CD4-positive, alpha-beta memory T cell (primary cell): Measurements from ENCODE around the gene SIT1. TPM values are rescaled to one million over a fixed set of nuclear protein-coding genes. Genes with fewer than 3 reads are reported as not detected.
A peak's percentile ranks its signal among the peaks of the same experiment; 100 is the strongest.

Experiments used
- CTCF ChIA-PET: fragments of 350-600 bp; sonication (Branson Sonifier 250); formaldehyde crosslinking; loops from one replicate; lab custom pipeline; 2021; ENCODE audit warnings: inconsistent platforms; ENCODE audit not compliant: partially characterized antibody; lab: Charles Lee
- POLR2A ChIA-PET: fragments of 350-600 bp; sonication (Branson Sonifier 250); formaldehyde crosslinking; loops from one replicate; lab custom pipeline; 2021; ENCODE audit not compliant: partially characterized antibody; lab: Charles Lee
- DNase-seq, 5 donors: peaks; one replicate each; pipeline versions ENCODE4 v3.0.0 to v3.0.0-alpha.2; 2020 to 2022; ENCODE audit warnings: mixed read lengths in 1 of 5
- H3K27ac ChIP-seq: one replicate; pipeline ENCODE4 v1.7.0; 2013; ENCODE audit warnings: low read depth, low read length
- H3K27me3 ChIP-seq: 2 replicates; pipeline ENCODE4 v1.7.0; 2013; ENCODE audit warnings: mild to moderate bottlenecking, low read length, moderate library complexity; ENCODE audit not compliant: insufficient read depth
- H3K36me3 ChIP-seq: 2 replicates; pipeline ENCODE4 v1.7.0; 2013; ENCODE audit warnings: mild to moderate bottlenecking, low read length, moderate library complexity; ENCODE audit not compliant: insufficient read depth
- H3K4me1 ChIP-seq: 2 replicates; pipeline ENCODE4 v1.7.0; 2013; ENCODE audit warnings: mild to moderate bottlenecking, low read length, moderate library complexity; ENCODE audit not compliant: insufficient read depth
- H3K4me3 ChIP-seq, 2 donors: one replicate each; pipeline ENCODE4 v1.7.0; 2013; ENCODE audit warnings: low read length in 2 of 2, mild to moderate bottlenecking in 1 of 2
- H3K9me3 ChIP-seq, 2 donors: one replicate each; pipeline ENCODE4 v1.7.0; 2013; ENCODE audit warnings: low read length in 2 of 2, control low read depth in 1 of 2; ENCODE audit not compliant: control insufficient read depth in 1 of 2
- H3K27ac Mint-ChIP-seq, 7 donors: one replicate each; pipeline ENCODE4 v1.8.0; 2020 to 2021; ENCODE audit warnings: mixed read lengths in 7 of 7, mild to moderate bottlenecking in 6 of 7, inconsistent platforms in 3 of 7, moderate library complexity in 3 of 7
- H3K27me3 Mint-ChIP-seq, 2 donors: one replicate each; pipeline ENCODE4 v1.8.0; 2020 to 2021; ENCODE audit warnings: mixed read lengths in 2 of 2
- H3K36me3 Mint-ChIP-seq, 2 donors: one replicate each; pipeline ENCODE4 v1.8.0; 2020 to 2021; ENCODE audit warnings: mixed read lengths in 2 of 2, inconsistent platforms in 1 of 2, mild to moderate bottlenecking in 1 of 2
- H3K4me1 Mint-ChIP-seq, 4 donors: one replicate each; pipeline ENCODE4 v1.8.0; 2020 to 2021; ENCODE audit warnings: mixed read lengths in 4 of 4, mild to moderate bottlenecking in 1 of 4
- H3K4me3 Mint-ChIP-seq, 8 donors: one replicate each; pipeline ENCODE4 v1.8.0; 2020 to 2021; ENCODE audit warnings: mixed read lengths in 8 of 8, mild to moderate bottlenecking in 7 of 8, moderate library complexity in 6 of 8, inconsistent platforms in 3 of 8
- H3K9me3 Mint-ChIP-seq, 8 donors: one replicate each; pipeline ENCODE4 v1.8.0; 2020 to 2021; ENCODE audit warnings: mixed read lengths in 8 of 8, mild to moderate bottlenecking in 5 of 8, inconsistent platforms in 3 of 8, moderate library complexity in 1 of 8
- intact Hi-C: fragments of 100-400 bp; cut with micrococcal nuclease; formaldehyde crosslinking; loops from one replicate; pipeline ENCODE4 v1.15.1; 2023
- polyA plus RNA-seq, 2 donors: library from polyadenylated mRNA; unstranded; fragments of 300-500 nt; fragmentation: Illumina TruSeq; gene quantifications; one replicate each; pipeline ENCODE4 v1.2.3, GENCODE V29; 2021
- total RNA-seq, 2 experiments: library from RNA; stranded (reverse); gene quantifications; one replicate each; pipeline ENCODE4 v1.2.3, GENCODE V29; 2021

Gene SIT1
- total and polyA plus RNA-seq, 4 experiments from 2014 or later, result 68.7 to 231 (median 117) TPM

- DNase-seq, result no peak
- H3K4me1 ChIP-seq, result no peaks in the 10 kb centered on the region
- H3K27ac ChIP-seq, result no peak overlapping the region
- H3K27me3 ChIP-seq, result no peaks in the 10 kb centered on the region
- no peaks in the 10 kb centered on the region for H3K9me3 ChIP-seq
- H3K4me3 ChIP-seq, result no peak overlapping the region
- intact Hi-C loops, result no loop called here
- CTCF ChIA-PET, result interaction anchor here (1.2 to 2.9 kb wide), 2 partner anchors 11 to 13 kb away, joined by 6 to 24 read pairs; no protein-coding TSS in a partner anchor
- POLR2A ChIA-PET, result interaction anchor here (0.9 to 1.7 kb wide), 4 partner anchors 11 to 66 kb away, joined by 3 to 5 read pairs (median 4); partner anchors contain the start of genes CD72, CREB3 and TLN1
- Mint-ChIP-seq H3K9me3 (no peaks in the 10 kb centered on the region), H3K27ac (peak overlapping the region in 2 of 7 donors; percentile 66 to 69), H3K27me3 (no peaks in the 10 kb centered on the region), H3K36me3 (no peaks in the 10 kb centered on the region), H3K4me3 (no peak overlapping the region), H3K4me1 (peaks cover 0 to 8% (median 1%) of the 10 kb centered on the region in 4 donors)
- H3K36me3 ChIP-seq, result no peaks in the 10 kb centered on the region
Observed at GRCh38 chr9:35683323-35683722, 32.6 kb upstream of the SIT1 start.

GRCh38 chr9:35682520-35683315 lies 32.0 kb upstream of the SIT1 start:
- Mint-ChIP-seq H3K4me1 (peaks cover 0 to 5% (median 1%) of the 10 kb centered on the region in 4 donors), H3K27me3 (no peaks in the 10 kb centered on the region), H3K36me3 (no peaks in the 10 kb centered on the region), H3K9me3 (no peaks in the 10 kb centered on the region), H3K27ac (peak overlapping the region in 2 of 7 donors; percentile 8 to 69), H3K4me3 (no peak overlapping the region)
- CTCF ChIA-PET, result interaction anchor here (1.2 to 2.9 kb wide), 2 partner anchors 12 to 13 kb away, joined by 6 to 24 read pairs; no protein-coding TSS in a partner anchor
- H3K36me3 ChIP-seq, result no peaks in the 10 kb centered on the region
- H3K4me1 ChIP-seq, result no peaks in the 10 kb centered on the region
- H3K9me3 ChIP-seq, result no peaks in the 10 kb centered on the region
- H3K27ac ChIP-seq, result no peak overlapping the region
- H3K4me3 ChIP-seq, result no peak overlapping the region
- no peaks in the 10 kb centered on the region for H3K27me3 ChIP-seq
- intact Hi-C loops, result no loop called here
- POLR2A ChIA-PET, result interaction anchor here (0.9 to 1.7 kb wide), 3 partner anchors 12 to 49 kb away, joined by 3 to 4 read pairs (median 4); partner anchors contain the start of genes CREB3 and TLN1
- DNase-seq, result no peak

- H3K36me3 Mint-ChIP-seq, result no peaks in the 10 kb centered on the region
- H3K4me3 Mint-ChIP-seq, result no peak overlapping the region
- ChIA-PET CTCF (interaction anchor here (2.9 kb wide), 1 partner anchor 14 kb away, joined by 24 read pairs; no protein-coding TSS in a partner anchor), POLR2A (no interaction called here)
- H3K9me3 Mint-ChIP-seq, result no peaks in the 10 kb centered on the region
- H3K36me3 ChIP-seq, result no peaks in the 10 kb centered on the region
- no peak overlapping the region for H3K27ac ChIP-seq
- no peak overlapping the region for H3K4me3 ChIP-seq
- H3K4me1 ChIP-seq, result no peaks in the 10 kb centered on the region
- intact Hi-C loops, result no loop called here
- no peaks in the 10 kb centered on the region for H3K9me3 ChIP-seq
- H3K27me3 ChIP-seq, result no peaks in the 10 kb centered on the region
- peaks cover 0 to 6% (median under 1%) of the 10 kb centered on the region in 4 donors for H3K4me1 Mint-ChIP-seq
- H3K27me3 Mint-ChIP-seq, result no peaks in the 10 kb centered on the region
- H3K27ac Mint-ChIP-seq, result peak overlapping the region in 1 of 7 donors; percentile 7
- no peak for DNase-seq
Observed at GRCh38 chr9:35682051-35682450, 31.3 kb upstream of the SIT1 start.

GRCh38 chr9:35681341-35682002 lies 30.7 kb upstream of the SIT1 start:
- ChIA-PET CTCF (interaction anchor here (1.1 to 2.8 kb wide), 2 partner anchors 15 to 35 kb away, joined by 3 to 20 read pairs; no protein-coding TSS in a partner anchor), POLR2A (no interaction called here)
- Mint-ChIP-seq H3K36me3 (no peaks in the 10 kb centered on the region), H3K27me3 (peaks cover under 1 to 1% of the 10 kb centered on the region in 2 donors), H3K9me3 (no peaks in the 10 kb centered on the region), H3K4me1 (peaks cover under 1 to 11% (median 3%) of the 10 kb centered on the region in 4 donors), H3K27ac (peak overlapping the region in 2 of 7 donors; percentile 7 to 57), H3K4me3 (no peak overlapping the region)
- Histone ChIP-seq H3K36me3 (no peaks in the 10 kb centered on the region), H3K4me1 (peaks cover under 1% of the 10 kb centered on the region), H3K4me3 (no peak overlapping the region), H3K27ac (no peak overlapping the region), H3K9me3 (no peaks in the 10 kb centered on the region), H3K27me3 (no peaks in the 10 kb centered on the region)
- intact Hi-C loops, result no loop called here
- no peak for DNase-seq

GRCh38 chr9:35680331-35681105 lies 29.8 kb upstream of the SIT1 start:
- no peaks in the 10 kb centered on the region for H3K36me3 Mint-ChIP-seq
- ChIA-PET POLR2A (interaction anchor here (0.8 to 1.1 kb wide), 2 partner anchors 11 to 20 kb away, joined by 3 read pairs; no protein-coding TSS in a partner anchor), CTCF (interaction anchor here (1.1 to 2.8 kb wide), 6 partner anchors 14 to 34 kb away, joined by 3 to 20 read pairs (median 6); partner anchors contain the start of genes ARHGEF39, CCDC107 and RMRP)
- no peak for DNase-seq
- no peak overlapping the region for H3K4me3 Mint-ChIP-seq
- no peaks in the 10 kb centered on the region for H3K36me3 ChIP-seq
- H3K9me3 ChIP-seq, result no peaks in the 10 kb centered on the region
- H3K27ac Mint-ChIP-seq, result peak overlapping the region in 1 of 7 donors; percentile 36
- no peak overlapping the region for H3K4me3 ChIP-seq
- H3K27ac ChIP-seq, result no peak overlapping the region
- peaks cover 5 to 15% (median 6%) of the 10 kb centered on the region in 4 donors for H3K4me1 Mint-ChIP-seq
- H3K4me1 ChIP-seq, result peaks cover 7% of the 10 kb centered on the region
- no peaks in the 10 kb centered on the region for H3K9me3 Mint-ChIP-seq
- H3K27me3 Mint-ChIP-seq, result peaks cover 1 to 3% of the 10 kb centered on the region in 2 donors
- intact Hi-C loops, result no loop called here
- H3K27me3 ChIP-seq, result no peaks in the 10 kb centered on the region

GRCh38 chr9:35679766-35680330 lies 29.1 kb upstream of the SIT1 start:
- Mint-ChIP-seq H3K9me3 (no peaks in the 10 kb centered on the region), H3K27me3 (peaks cover 1 to 3% of the 10 kb centered on the region in 2 donors), H3K27ac (peak overlapping the region in 2 of 7 donors; percentile 23 to 36), H3K4me1 (peaks cover 8 to 15% (median 9%) of the 10 kb centered on the region in 4 donors), H3K36me3 (no peaks in the 10 kb centered on the region), H3K4me3 (no peak overlapping the region)
- Histone ChIP-seq H3K4me1 (peaks cover 12% of the 10 kb centered on the region), H3K9me3 (no peaks in the 10 kb centered on the region), H3K36me3 (no peaks in the 10 kb centered on the region), H3K4me3 (no peak overlapping the region), H3K27ac (no peak overlapping the region), H3K27me3 (no peaks in the 10 kb centered on the region)
- CTCF ChIA-PET, result interaction anchor here (1.0 to 2.8 kb wide), 6 partner anchors 9 to 21 kb away, joined by 3 to 20 read pairs (median 6); partner anchors contain the start of genes ARHGEF39, CCDC107 and RMRP
- no peak for DNase-seq
- POLR2A ChIA-PET, result interaction anchor here (0.8 to 1.1 kb wide), 2 partner anchors 11 to 19 kb away, joined by 3 read pairs; no protein-coding TSS in a partner anchor
- intact Hi-C loops, result no loop called here
